Measurements from ENCODE around the gene SCN3A. TPM values are rescaled to one million over a fixed set of nuclear protein-coding genes. Genes with fewer than 3 reads are reported as not detected.

The SCN3A gene
- total RNA-seq, 2 donors from 2014 or later = 1.0 to 2.6 TPM

DNA sequence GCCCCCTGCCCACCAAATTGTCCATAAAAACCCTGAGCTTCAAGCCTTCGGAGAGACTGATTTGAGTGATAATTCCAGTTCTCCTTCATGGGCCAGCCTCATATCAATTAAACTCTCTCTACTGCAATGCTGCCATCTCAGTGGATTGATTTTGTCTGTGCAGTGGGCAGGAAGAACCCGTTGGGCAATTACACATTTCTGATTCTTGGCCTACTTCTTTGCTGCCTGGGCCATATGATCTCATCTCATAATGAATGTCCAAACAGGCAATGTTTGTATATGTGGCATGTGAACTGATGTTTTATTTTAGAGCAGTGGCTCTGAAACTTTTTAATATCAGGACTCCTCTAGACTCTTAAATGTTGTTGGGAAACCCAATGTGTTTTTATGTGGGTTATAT, 147.3 kb downstream of the SCN3A start:
- TF ChIP-seq, protein P1, sequence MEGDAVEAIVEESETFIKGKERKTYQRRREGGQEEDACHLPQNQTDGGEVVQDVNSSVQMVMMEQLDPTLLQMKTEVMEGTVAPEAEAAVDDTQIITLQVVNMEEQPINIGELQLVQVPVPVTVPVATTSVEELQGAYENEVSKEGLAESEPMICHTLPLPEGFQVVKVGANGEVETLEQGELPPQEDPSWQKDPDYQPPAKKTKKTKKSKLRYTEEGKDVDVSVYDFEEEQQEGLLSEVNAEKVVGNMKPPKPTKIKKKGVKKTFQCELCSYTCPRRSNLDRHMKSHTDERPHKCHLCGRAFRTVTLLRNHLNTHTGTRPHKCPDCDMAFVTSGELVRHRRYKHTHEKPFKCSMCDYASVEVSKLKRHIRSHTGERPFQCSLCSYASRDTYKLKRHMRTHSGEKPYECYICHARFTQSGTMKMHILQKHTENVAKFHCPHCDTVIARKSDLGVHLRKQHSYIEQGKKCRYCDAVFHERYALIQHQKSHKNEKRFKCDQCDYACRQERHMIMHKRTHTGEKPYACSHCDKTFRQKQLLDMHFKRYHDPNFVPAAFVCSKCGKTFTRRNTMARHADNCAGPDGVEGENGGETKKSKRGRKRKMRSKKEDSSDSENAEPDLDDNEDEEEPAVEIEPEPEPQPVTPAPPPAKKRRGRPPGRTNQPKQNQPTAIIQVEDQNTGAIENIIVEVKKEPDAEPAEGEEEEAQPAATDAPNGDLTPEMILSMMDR (IDR thresholded peaks at IDR 0.05) = no peak
- H3K4me3 ChIP-seq = no peak overlapping the region
- H3K36me3 ChIP-seq = no peaks in the 10 kb centered on the region
- H3K4me1 ChIP-seq = peaks cover 0 to 14% of the 10 kb centered on the region in 2 donors
- peak overlapping the region in 1 of 2 donors; percentile 77 for H3K27ac ChIP-seq
- no peaks in the 10 kb centered on the region for H3K9me3 ChIP-seq
- no peak for DNase-seq (ENCODE audit: low spot score)
- no peaks in the 10 kb centered on the region for H3K27me3 ChIP-seq

DNA sequence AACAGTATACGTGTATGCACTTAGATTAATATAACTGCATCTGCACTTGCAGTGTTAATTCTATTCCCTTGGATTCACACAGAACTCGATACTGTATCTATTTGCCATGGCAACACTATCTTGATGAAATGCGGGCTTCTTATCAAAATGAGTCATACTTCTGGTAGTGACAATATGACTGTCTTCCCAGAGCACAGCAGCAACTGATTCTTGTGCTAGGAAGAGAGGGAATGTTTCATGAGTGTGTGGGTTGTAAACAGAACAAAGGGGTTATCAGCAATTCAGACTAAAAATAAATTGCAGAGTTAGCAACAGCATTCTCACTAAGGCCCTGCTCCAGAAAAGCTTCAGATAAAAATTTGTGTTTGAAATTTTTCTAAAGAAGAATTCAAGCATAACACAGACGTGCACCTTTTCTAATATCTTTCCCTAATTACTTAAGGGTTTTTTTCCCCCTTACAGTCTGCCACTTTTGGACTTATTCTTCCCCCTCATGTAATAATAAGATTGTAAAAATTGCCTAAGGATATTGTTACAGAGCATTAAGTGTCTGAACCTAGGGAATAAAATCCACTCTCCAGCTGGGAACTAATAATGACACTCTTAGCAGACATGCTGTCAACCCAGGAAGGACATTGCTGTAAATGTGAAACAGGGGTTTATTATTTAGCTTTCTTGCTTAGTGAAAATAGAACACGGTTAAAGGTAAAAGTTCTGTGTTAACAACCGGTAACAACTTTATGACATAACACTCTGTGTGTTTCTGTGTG, 148.6 kb downstream of the SCN3A start:
- peak overlapping the region; percentile 23 to 77 for H3K27ac ChIP-seq
- no peak for DNase-seq (ENCODE audit: low spot score)
- H3K4me3 ChIP-seq = no peak overlapping the region

DNA sequence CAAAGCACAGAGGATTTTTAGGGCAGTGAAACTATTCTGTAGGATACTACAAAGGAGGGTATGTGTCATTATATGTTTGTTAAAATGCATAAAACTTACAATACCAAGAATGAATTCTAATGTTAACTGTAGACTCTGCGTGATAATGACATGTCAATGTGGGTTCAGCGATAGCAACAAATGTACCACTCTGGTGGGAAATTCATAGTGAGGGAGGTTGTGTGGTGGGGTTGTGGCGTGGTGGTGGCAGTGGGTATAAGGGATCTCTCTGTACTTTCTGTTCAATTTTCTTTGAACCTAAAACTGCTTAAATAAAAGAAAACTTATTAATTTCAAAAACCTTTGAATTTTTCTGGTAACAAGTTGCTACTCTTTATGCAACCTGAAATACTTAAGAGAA, 149.2 kb downstream of the SCN3A start:
- peaks cover 0 to 14% of the 10 kb centered on the region in 2 donors for H3K4me1 ChIP-seq
- no peak overlapping the region for H3K4me3 ChIP-seq
- H3K36me3 ChIP-seq = no peaks in the 10 kb centered on the region
- H3K9me3 ChIP-seq = no peaks in the 10 kb centered on the region
- TF ChIP-seq, protein P1 (IDR thresholded peaks at IDR 0.05) = no peak
- H3K27ac ChIP-seq = peak overlapping the region in 1 of 2 donors; percentile 77
- no peak for DNase-seq (ENCODE audit: low spot score)
- H3K27me3 ChIP-seq = no peaks in the 10 kb centered on the region

More for the DNA sequence above, 148.6 kb downstream of the SCN3A start:
- TF ChIP-seq, protein P1 (IDR thresholded peaks at IDR 0.05) = no peak
- Histone ChIP-seq H3K27me3 (no peaks in the 10 kb centered on the region), H3K4me1 (peaks cover 0 to 14% of the 10 kb centered on the region in 2 donors), H3K36me3 (no peaks in the 10 kb centered on the region), H3K9me3 (no peaks in the 10 kb centered on the region)

DNA sequence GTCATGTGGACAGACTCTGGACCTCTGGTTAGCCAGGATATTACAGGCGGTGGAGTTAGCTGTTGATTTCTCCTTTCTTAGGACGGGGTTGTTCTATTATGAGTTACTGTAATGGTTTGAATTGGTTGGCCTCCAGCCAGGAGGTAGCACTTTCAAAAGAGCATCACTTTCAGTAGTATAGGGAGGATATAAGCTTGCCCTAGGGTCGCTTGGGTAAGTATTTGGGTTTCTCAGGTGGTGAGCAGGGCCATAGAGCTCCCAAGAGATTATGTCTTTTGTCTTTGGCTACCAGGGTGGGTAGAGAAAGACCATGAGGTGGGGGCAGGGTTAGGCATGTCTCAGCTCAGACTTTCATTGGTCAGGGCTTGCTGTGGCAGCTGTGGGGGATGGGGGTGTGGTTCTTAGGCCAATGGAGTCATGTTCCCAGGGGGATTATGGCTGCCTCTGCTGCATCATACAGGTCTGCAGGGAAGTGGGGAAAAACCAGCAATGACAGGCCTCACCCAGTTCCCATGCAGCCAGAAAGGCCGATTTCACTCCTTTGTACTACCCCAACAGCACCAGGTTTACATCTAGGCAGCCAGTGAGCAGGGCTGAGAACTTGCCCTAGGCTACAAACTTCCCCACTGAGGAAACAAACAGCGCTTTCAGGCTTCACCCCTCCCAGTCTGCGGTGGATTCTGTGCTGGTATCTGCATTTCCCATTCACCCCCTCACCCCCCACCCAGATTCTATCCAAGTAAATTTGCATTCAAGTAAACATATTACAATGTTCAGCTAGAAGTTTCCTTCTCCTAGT, 159.1 kb downstream of the SCN3A start:
- Histone ChIP-seq H3K36me3 (no peaks in the 10 kb centered on the region), H3K27ac (no peak overlapping the region), H3K9me3 (no peaks in the 10 kb centered on the region), H3K4me3 (no peak overlapping the region), H3K27me3 (no peaks in the 10 kb centered on the region), H3K4me1 (no peaks in the 10 kb centered on the region)
- no peak for DNase-seq (ENCODE audit: low spot score)
- TF ChIP-seq, protein P1 (IDR thresholded peaks at IDR 0.05) = no peak

Other genes with a start within 250 kb of the SCN3A start
- gene SLC38A11, start 248.5 kb downstream of the SCN3A start, total RNA-seq = under 1 TPM in 1 of 2 donors, not detected in 1; 0.74 TPM
- 1 to 10 TPM in 1 of 2 donors, under 1 TPM in 1; 0.39 to 1.0 TPM for gene SCN2A, start 35.4 kb upstream of the SCN3A start, total RNA-seq

Measured in right atrium auricular region (tissue), 2 donors.